SK-N-SH (cell line): ENCODE measurements around the gene TMEM170B. TPM values are rescaled to one million over a fixed set of nuclear protein-coding genes. Genes with fewer than 3 reads are reported as not detected.
A peak's percentile ranks its signal among the peaks of the same experiment; 100 is the strongest.

Experiments used
- CTCF ChIA-PET: fragments of 300-600, 350-600 bp; formaldehyde crosslinking; extraction: SDS; loops from one replicate; lab custom pipeline; 2021; lab: Yijun Ruan, JAX
- POLR2A ChIA-PET: fragments of 350-600 bp; sonication (Branson Sonifier 250); formaldehyde crosslinking; extraction: SDS; loops from one replicate; lab custom pipeline; 2020; ENCODE audit warnings: antibody characterized with exemption, inconsistent platforms; lab: Yijun Ruan, JAX
- DNase-seq: peaks from one replicate; pipeline ENCODE4 v3.0.0; 2012
- H2AFZ ChIP-seq: fragments of 200-600 bp; sonication (generic); 2 replicates; pipeline ENCODE4 v1.8.1; 2016; ENCODE audit warnings: antibody characterized with exemption, mild to moderate bottlenecking, low read depth
- H3F3A ChIP-seq: fragments of 200-600 bp; sonication (generic); replicated peaks from 2 replicates; pipeline ENCODE3; 2016; ENCODE audit warnings: antibody characterized with exemption, mild to moderate bottlenecking; ENCODE audit not compliant: insufficient read depth
- H3K27ac ChIP-seq, 2 experiments: fragments of 200-500 bp in 1 of 2; fragments of 200-600 bp in 1 of 2; sonication (Bioruptor generic) in 1 of 2; sonication (generic), shearing (Covaris generic) in 1 of 2; 2 replicates each; pipeline versions ENCODE4 v1.5.1 to v1.6.1; 2014 to 2016; ENCODE audit warnings: low read depth in 2 of 2, inconsistent platforms in 1 of 2, low read length in 1 of 2, mild to moderate bottlenecking in 1 of 2, mixed read lengths in 1 of 2
- H3K27me3 ChIP-seq: fragments of 200-600 bp; sonication (generic), shearing (Covaris generic); 2 replicates; pipeline ENCODE4 v1.6.1; 2016; ENCODE audit warnings: mixed run types; ENCODE audit not compliant: insufficient read depth
- H3K36me3 ChIP-seq, 2 experiments: fragments of 200-500 bp in 1 of 2; fragments of 200-600 bp in 1 of 2; sonication (Bioruptor generic) in 1 of 2; sonication (generic) in 1 of 2; replicated peaks in 1 of 2; 2 replicates each; pipeline versions ENCODE3 to v1.5.1; 2014 to 2016; ENCODE audit warnings: low read length in 1 of 2, mild to moderate bottlenecking in 1 of 2; ENCODE audit not compliant: insufficient read depth in 2 of 2, control insufficient read depth in 1 of 2
- H3K4me1 ChIP-seq, 2 experiments: fragments of 200-500 bp in 1 of 2; fragments of 200-600 bp in 1 of 2; sonication (Bioruptor generic) in 1 of 2; sonication (generic), shearing (Covaris generic) in 1 of 2; 2 replicates each; pipeline versions ENCODE4 v1.5.1 to v1.6.1; 2014 to 2016; ENCODE audit warnings: low read depth in 1 of 2, low read length in 1 of 2, mixed run types in 1 of 2; ENCODE audit not compliant: insufficient read depth in 2 of 2, control insufficient read depth in 1 of 2
- H3K4me2 ChIP-seq: fragments of 200-600 bp; sonication (generic), shearing (Covaris generic); 2 replicates; pipeline ENCODE4 v1.6.1; 2017; ENCODE audit warnings: mixed run types
- H3K4me3 ChIP-seq, 2 experiments: fragments of 200-500 bp in 1 of 2; fragments of 200-600 bp in 1 of 2; sonication (Bioruptor generic) in 1 of 2; sonication (generic), shearing (Covaris generic) in 1 of 2; 2 replicates each; pipeline versions ENCODE4 v1.5.1 to v1.8.1; 2014 to 2016; ENCODE audit warnings: low read depth in 2 of 2, inconsistent platforms in 1 of 2, low read length in 1 of 2, mild to moderate bottlenecking in 1 of 2, mixed read lengths in 1 of 2, moderate library complexity in 1 of 2
- H3K79me2 ChIP-seq: fragments of 200-600 bp; sonication (generic); 2 replicates; pipeline ENCODE4 v1.8.1; 2017; ENCODE audit warnings: mild to moderate bottlenecking; ENCODE audit not compliant: insufficient read depth
- H3K9ac ChIP-seq: fragments of 200-600 bp; sonication (generic); 2 replicates; pipeline ENCODE4 v1.6.1; 2017; ENCODE audit warnings: mixed run types
- H3K9me2 ChIP-seq: fragments of 200-600 bp; sonication (generic); 2 replicates; pipeline ENCODE4 v1.6.1; 2017; ENCODE audit warnings: mixed run types
- H3K9me3 ChIP-seq: fragments of 200-600 bp; sonication (generic); 2 replicates; pipeline ENCODE4 v1.6.1; 2017; ENCODE audit warnings: mixed run types, mild to moderate bottlenecking, moderate library complexity
- H4K20me1 ChIP-seq: fragments of 200-600 bp; sonication (generic); 2 replicates; pipeline ENCODE4 v1.6.1; 2017; ENCODE audit warnings: mild to moderate bottlenecking, mixed run types; ENCODE audit not compliant: insufficient read depth
- CHD2 ChIP-seq: fragments of 150-350 bp; IDR thresholded peaks from 2 replicates; pipeline ENCODE4 v1.6.1; 2018; ENCODE audit warnings: low read length; ENCODE audit not compliant: partially characterized antibody
- EZH2phosphoT487 ChIP-seq: fragments of 200-600 bp; sonication (generic); IDR thresholded peaks from 2 replicates; pipeline ENCODE4 v1.6.1; 2017; ENCODE audit warnings: low read depth, mixed run types, mild to moderate bottlenecking, antibody characterized with exemption, moderate library complexity, borderline replicate concordance
- JUND ChIP-seq: IDR thresholded peaks from 2 replicates; pipeline ENCODE4 v1.4.0; 2012
- MXI1 ChIP-seq: IDR thresholded peaks from 2 replicates; pipeline ENCODE4 v1.6.1; 2012; ENCODE audit warnings: mild to moderate bottlenecking, low read depth, low read length, improper control_type of control experiment
- PBX3 ChIP-seq: IDR thresholded peaks from 2 replicates; pipeline ENCODE4; 2012
- RAD21 ChIP-seq: IDR thresholded peaks from 2 replicates; pipeline ENCODE4 v1.6.1; 2012; ENCODE audit warnings: mild to moderate bottlenecking, low read length
- ZBTB33 ChIP-seq: IDR thresholded peaks from 2 replicates; pipeline ENCODE4 v1.4.0; 2012; ENCODE audit warnings: low read depth, borderline replicate concordance
- WGBS: methylation state at CpG from one replicate; pipeline ENCODE4 v1.1.6; 2017; ENCODE audit warnings: low lambda C conversion rate; 5-methylcytosine and 5-hydroxymethylcytosine counted together
- polyA plus RNA-seq, 3 experiments: library from polyadenylated mRNA; depleted of rRNA; stranded (reverse); fragments of >200 nt; gene quantifications; 2 replicates each; pipeline ENCODE4 v1.2.3, GENCODE V29; 2012

Gene TMEM170B
- polyA plus RNA-seq, 1 of the 3 experiments (the other 2 are of a cell fraction): 0.44 TPM

GRCh38 chr6:11538052-11538818, 686 bp downstream of the TMEM170B start:
- Histone ChIP-seq H2AFZ (peak overlapping the region; percentile 81), H3K27me3 (no peaks in the 10 kb centered on the region), H3F3A (peaks cover 11% of the 10 kb centered on the region), H3K4me1 (peaks cover 0 to 5% of the 10 kb centered on the region in 2 experiments; a peak in 2 of 4 replicates), H3K9ac (peak overlapping the region; percentile 45), H3K4me3 (peak overlapping the region; percentile 71 to 93), H3K36me3 (no peaks in the 10 kb centered on the region), H3K79me2 (no peaks in the 10 kb centered on the region), H3K9me3 (no peaks in the 10 kb centered on the region), H3K27ac (peak overlapping the region in 1 of 2 experiments; percentile 82; a peak in 2 of 4 replicates), H4K20me1 (no peaks in the 10 kb centered on the region), H3K4me2 (peak overlapping the region; percentile 78), H3K9me2 (no peaks in the 10 kb centered on the region)
- POLR2A ChIA-PET: interaction anchor here (0.9 kb wide), 1 partner anchor 42 kb away, joined by 3 read pairs; no protein-coding TSS in a partner anchor
- DNase-seq: peak; percentile 70
- 2% methylated on average over 12 of the region's 74 CpGs for WGBS
- CTCF ChIA-PET: interaction anchor here (0.7 to 1.5 kb wide), 4 partner anchors 37 to 395 kb away, joined by 3 to 8 read pairs (median 3); no protein-coding TSS in a partner anchor
- TF ChIP-seq JUND (no peak), CHD2 (no peak), MXI1 (peak; percentile 59), RAD21 (no peak), EZH2phosphoT487 (no peak), ZBTB33 (no peak)

DNA sequence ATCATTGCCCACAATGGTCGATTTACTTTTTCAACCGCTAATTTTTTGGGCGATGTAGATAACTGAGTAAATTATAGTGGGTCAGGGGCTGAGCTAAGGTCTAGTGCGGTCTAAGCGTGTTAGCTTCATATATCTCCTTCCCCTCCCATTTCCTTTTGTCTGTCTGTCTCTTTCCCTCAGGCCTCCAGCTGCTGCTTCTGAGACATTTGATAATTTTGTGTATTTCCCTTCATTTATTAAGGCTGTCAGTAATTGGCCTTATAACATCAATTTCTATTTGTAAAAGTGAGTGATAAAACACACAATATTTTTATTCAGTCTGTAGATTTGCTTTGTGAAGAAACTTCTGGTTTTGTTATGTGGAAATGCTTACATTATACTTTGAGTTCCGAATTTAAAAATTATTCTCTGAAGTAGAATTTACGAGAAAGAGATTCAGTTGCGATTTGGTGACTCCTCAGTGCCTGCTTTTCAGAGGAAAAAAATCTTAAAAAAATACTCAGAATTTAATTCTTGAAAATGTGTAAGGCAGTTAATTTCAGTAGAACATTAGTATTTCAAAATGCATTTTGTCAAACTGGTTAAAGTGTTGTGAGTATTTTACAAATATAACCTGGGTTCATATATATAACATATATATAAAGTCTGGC, 1.4 kb downstream of the TMEM170B start:
- DNase-seq: no peak
- no peaks in the 10 kb centered on the region for H3K36me3 ChIP-seq
- H3K79me2 ChIP-seq: no peaks in the 10 kb centered on the region
- peak overlapping the region; percentile 71 to 93 for H3K4me3 ChIP-seq
- H3K27ac ChIP-seq: peak overlapping the region in 1 of 2 experiments; percentile 82; a peak in 2 of 4 replicates
- peaks cover 11% of the 10 kb centered on the region for H3F3A ChIP-seq
- H3K9me3 ChIP-seq: no peaks in the 10 kb centered on the region
- no peaks in the 10 kb centered on the region for H3K27me3 ChIP-seq
- WGBS: 48% methylated on average over 8 of the region's 8 CpGs
- no peaks in the 10 kb centered on the region for H3K9me2 ChIP-seq
- H3K4me2 ChIP-seq: peak overlapping the region; percentile 78
- H3K9ac ChIP-seq: peak overlapping the region; percentile 45; the same call in 1 of the 2 replicates
- H2AFZ ChIP-seq: peak overlapping the region; percentile 81
- CTCF ChIA-PET: interaction anchor here (0.7 to 1.5 kb wide), 4 partner anchors 36 to 396 kb away, joined by 3 to 8 read pairs (median 3); no protein-coding TSS in a partner anchor
- POLR2A ChIA-PET: interaction anchor here (0.9 kb wide), 1 partner anchor 42 kb away, joined by 3 read pairs; no protein-coding TSS in a partner anchor
- H4K20me1 ChIP-seq: no peaks in the 10 kb centered on the region
- no peak for TF ChIP-seq PBX3
- peaks cover 0 to 5% of the 10 kb centered on the region in 2 experiments; a peak in 2 of 4 replicates for H3K4me1 ChIP-seq
